Measurements from ENCODE around the gene OLR1.

Gene OLR1

DNA sequence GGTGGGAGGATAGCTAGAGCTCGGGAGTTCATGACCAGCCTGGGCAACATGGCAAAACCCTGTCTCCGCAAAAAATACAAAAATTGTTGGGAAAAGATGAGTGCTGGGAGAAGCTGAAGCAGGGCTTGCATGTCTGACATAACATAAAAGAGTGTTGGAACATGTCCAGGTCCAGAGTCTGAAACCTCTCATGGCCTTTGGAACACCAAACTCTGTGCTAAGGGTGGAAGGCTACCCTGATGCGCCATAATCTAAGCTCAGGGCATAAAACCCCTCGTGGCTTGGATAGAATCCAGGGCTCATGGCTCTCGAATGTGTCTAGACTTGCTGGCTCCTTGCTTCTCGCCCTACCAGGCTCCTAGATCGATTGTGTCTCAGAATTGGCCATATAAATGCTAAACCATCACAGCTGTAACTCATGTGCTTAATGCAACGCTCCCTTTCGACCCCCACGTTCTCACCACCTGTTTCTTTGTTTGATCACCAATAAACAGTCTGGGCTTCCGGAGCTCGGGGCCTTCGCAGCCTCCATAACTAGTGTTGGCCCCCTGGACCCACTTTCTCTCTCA lies 35.2 kb downstream of the OLR1 start:
- Histone ChIP-seq H3K4me1 (no peaks in the 10 kb centered on the region), H3K27me3 (peaks cover 4% of the 10 kb centered on the region), H3K9me3 (no peaks in the 10 kb centered on the region), H3K4me3 (ENCODE audit: low read depth, low read length) (no peak overlapping the region), H3K36me3 (no peaks in the 10 kb centered on the region)
- no peak for DNase-seq
- TF ChIP-seq, protein P1, sequence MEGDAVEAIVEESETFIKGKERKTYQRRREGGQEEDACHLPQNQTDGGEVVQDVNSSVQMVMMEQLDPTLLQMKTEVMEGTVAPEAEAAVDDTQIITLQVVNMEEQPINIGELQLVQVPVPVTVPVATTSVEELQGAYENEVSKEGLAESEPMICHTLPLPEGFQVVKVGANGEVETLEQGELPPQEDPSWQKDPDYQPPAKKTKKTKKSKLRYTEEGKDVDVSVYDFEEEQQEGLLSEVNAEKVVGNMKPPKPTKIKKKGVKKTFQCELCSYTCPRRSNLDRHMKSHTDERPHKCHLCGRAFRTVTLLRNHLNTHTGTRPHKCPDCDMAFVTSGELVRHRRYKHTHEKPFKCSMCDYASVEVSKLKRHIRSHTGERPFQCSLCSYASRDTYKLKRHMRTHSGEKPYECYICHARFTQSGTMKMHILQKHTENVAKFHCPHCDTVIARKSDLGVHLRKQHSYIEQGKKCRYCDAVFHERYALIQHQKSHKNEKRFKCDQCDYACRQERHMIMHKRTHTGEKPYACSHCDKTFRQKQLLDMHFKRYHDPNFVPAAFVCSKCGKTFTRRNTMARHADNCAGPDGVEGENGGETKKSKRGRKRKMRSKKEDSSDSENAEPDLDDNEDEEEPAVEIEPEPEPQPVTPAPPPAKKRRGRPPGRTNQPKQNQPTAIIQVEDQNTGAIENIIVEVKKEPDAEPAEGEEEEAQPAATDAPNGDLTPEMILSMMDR (IDR thresholded peaks at IDR 0.05; ENCODE audit: low read depth, low read length): no peak

DNA sequence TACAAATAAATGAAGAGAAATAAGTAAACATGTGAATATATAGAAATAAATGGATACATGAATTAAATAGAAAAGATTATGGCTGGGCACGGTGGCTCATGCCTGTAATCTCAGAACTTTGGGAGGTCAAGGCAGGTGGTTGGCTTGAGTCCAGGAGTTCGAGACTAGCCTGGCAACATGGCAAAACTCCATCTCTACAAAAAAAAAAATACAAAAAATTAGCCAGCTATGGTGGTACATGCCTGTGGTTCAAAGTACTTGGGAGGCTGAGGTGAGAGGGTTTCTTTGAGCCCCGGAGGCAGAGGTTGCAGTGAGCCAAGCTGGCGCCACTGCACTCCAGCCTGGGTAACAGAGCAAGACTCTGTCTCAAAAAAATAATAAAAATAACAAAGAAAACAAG lies 36.8 kb downstream of the OLR1 start:
- H3K4me3 ChIP-seq (ENCODE audit: low read depth, low read length): no peak overlapping the region
- no peaks in the 10 kb centered on the region for H3K36me3 ChIP-seq
- peaks cover 4% of the 10 kb centered on the region for H3K27me3 ChIP-seq
- H3K4me1 ChIP-seq: no peaks in the 10 kb centered on the region
- TF ChIP-seq, protein P1 (IDR thresholded peaks at IDR 0.05; ENCODE audit: low read depth, low read length): no peak
- DNase-seq: no peak
- no peaks in the 10 kb centered on the region for H3K9me3 ChIP-seq

DNA sequence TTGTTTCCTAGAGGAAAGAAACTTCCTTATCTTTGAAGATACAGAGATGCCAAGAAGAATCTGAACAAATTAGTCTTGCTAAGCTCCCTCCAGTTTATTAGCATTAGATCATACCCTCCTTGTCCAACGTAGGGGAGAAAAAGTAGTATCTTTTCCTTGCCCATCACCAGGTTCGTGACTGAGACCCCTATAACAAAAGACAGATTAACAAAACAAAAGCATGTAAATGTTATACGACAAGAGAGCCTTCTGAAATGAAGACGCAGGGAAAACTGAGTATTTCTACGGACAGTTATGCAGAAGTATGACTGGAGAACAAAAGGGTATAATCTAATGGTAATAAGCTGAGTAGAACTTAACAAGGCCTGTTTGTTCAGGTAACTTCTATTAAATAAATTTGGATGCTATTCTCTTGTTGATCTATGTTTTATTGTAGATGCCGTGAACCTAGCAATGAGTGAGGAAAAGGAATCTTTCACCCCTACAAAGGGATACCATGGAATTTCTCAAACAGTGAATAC lies 39.0 kb downstream of the OLR1 start:
- no peaks in the 10 kb centered on the region for H3K4me1 ChIP-seq
- no peak for DNase-seq
- TF ChIP-seq, protein P1 (IDR thresholded peaks at IDR 0.05; ENCODE audit: low read depth, low read length): no peak

GRCh38 chr12:10131111-10131690 lies 40.7 kb downstream of the OLR1 start:
- no peak for DNase-seq
- H3K27me3 ChIP-seq: peaks cover 8% of the 10 kb centered on the region

More for the DNA sequence above, 39.0 kb downstream of the OLR1 start:
- H3K4me3 ChIP-seq (ENCODE audit: low read depth, low read length): no peak overlapping the region
- H3K9me3 ChIP-seq: no peaks in the 10 kb centered on the region
- no peaks in the 10 kb centered on the region for H3K36me3 ChIP-seq
- H3K27me3 ChIP-seq: peaks cover 8% of the 10 kb centered on the region

DNA sequence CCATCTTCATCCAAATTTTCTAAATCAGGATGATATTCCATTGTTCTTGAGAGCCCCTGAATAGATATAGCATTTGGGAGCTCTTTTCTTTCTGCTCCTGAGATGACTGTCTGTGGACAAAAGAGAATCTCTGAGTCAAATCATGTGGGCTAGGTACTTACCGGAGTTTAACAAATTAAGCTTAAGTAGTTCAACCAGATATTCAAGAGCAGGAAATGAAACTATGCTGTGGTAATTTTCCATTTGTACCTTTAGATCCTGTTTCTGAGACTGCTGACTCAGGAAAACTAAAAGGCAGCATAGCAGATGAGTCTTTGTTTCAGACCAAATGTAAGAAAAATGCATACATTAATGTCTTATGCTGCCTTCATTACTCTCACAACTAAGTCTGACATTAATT lies 41.9 kb downstream of the OLR1 start, which contains the start of gene CLEC7A:
CLEC7A (minus strand) TSS at position 158 of the 400 bp plus-strand sequence; CDS start at position 41, 117 bp downstream.
- Histone ChIP-seq H3K27me3 (peaks cover 8% of the 10 kb centered on the region), H3K9me3 (no peaks in the 10 kb centered on the region), H3K36me3 (no peaks in the 10 kb centered on the region), H3K4me3 (ENCODE audit: low read depth, low read length) (no peak within 1 kb of the TSS), H3K4me1 (no peaks in the 10 kb centered on the region)
- TF ChIP-seq, protein P1 (IDR thresholded peaks at IDR 0.05; ENCODE audit: low read depth, low read length): no peak
- DNase-seq: no peak

More at GRCh38 chr12:10131111-10131690, 40.7 kb downstream of the OLR1 start:
- Histone ChIP-seq H3K4me3 (ENCODE audit: low read depth, low read length) (no peak overlapping the region), H3K36me3 (no peaks in the 10 kb centered on the region), H3K9me3 (no peaks in the 10 kb centered on the region), H3K4me1 (no peaks in the 10 kb centered on the region)
- TF ChIP-seq, protein P1 (IDR thresholded peaks at IDR 0.05; ENCODE audit: low read depth, low read length): no peak

DNA sequence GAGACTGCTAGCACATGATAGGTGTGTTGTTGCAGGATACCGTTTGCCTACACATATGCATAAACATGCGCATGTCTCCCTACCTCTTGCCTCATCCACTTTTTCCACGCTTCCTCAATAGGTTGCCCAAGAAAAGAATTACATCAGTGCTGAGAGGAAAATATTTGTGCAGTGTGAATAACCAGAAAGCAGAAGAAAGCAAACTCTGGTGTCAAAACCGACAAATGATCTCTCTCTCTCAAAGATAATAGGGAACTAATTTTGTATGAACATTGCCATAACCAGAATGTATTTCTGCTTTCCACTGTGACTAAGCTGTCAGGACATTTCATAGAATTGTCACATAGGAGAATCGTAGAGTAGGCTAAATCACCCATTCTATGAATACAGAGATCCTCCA lies 43.2 kb downstream of the OLR1 start:
- Histone ChIP-seq H3K9me3 (no peaks in the 10 kb centered on the region), H3K4me3 (ENCODE audit: low read depth, low read length) (no peak overlapping the region), H3K27me3 (peaks cover 8% of the 10 kb centered on the region), H3K36me3 (no peaks in the 10 kb centered on the region), H3K4me1 (no peaks in the 10 kb centered on the region)
- TF ChIP-seq, protein P1 (IDR thresholded peaks at IDR 0.05; ENCODE audit: low read depth, low read length): no peak
- DNase-seq: no peak
